HEK293 (cell line): Measurements from ENCODE around the gene TNFAIP8.

ENCODE experiments used
- PRDM6 ChIP-seq: fragments of 450-650 bp; formaldehyde crosslinking; IDR thresholded peaks from 2 replicates; pipeline ENCODE4 v1.5.1; 2017; ENCODE audit warnings: missing biosample characterization, missing genetic modification characterization
- TRIM28 ChIP-seq: IDR thresholded peaks from 2 replicates; pipeline ENCODE4 v1.6.1; 2011; ENCODE audit warnings: low read length, control low read depth, borderline replicate concordance
- ZNF175 ChIP-seq: fragments of 450-650 bp; formaldehyde crosslinking; IDR thresholded peaks from 2 replicates; pipeline ENCODE4 v1.5.1; 2016; ENCODE audit warnings: missing biosample characterization, missing genetic modification characterization
- TF ChIP-seq, protein P1 (sequence below): fragments of 450-650 bp; formaldehyde crosslinking; IDR thresholded peaks from 2 replicates; pipeline ENCODE4 v1.5.1; 2016; ENCODE audit warnings: missing biosample characterization, missing genetic modification characterization

- TF ChIP-seq TRIM28 (no peak), ZNF175 (tag by site-specific recombination) (no peak), PRDM6 (no peak)
- TF ChIP-seq, protein P1, sequence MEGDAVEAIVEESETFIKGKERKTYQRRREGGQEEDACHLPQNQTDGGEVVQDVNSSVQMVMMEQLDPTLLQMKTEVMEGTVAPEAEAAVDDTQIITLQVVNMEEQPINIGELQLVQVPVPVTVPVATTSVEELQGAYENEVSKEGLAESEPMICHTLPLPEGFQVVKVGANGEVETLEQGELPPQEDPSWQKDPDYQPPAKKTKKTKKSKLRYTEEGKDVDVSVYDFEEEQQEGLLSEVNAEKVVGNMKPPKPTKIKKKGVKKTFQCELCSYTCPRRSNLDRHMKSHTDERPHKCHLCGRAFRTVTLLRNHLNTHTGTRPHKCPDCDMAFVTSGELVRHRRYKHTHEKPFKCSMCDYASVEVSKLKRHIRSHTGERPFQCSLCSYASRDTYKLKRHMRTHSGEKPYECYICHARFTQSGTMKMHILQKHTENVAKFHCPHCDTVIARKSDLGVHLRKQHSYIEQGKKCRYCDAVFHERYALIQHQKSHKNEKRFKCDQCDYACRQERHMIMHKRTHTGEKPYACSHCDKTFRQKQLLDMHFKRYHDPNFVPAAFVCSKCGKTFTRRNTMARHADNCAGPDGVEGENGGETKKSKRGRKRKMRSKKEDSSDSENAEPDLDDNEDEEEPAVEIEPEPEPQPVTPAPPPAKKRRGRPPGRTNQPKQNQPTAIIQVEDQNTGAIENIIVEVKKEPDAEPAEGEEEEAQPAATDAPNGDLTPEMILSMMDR (tag by site-specific recombination): no peak
These were observed 14.1 kb upstream of the TNFAIP8 start for GRCh38 chr5:119341452-119342349.
